DMS 273 (cell line): ENCODE data around the gene EP400.

Source experiments
- DNase-seq: peaks from one replicate; lab custom pipeline; 2025; ENCODE audit not compliant: unreplicated experiment; lab: John Stamatoyannopoulos, UW

Gene EP400

GRCh38 chr12:131911028-131911650 is 38.6 kb upstream of the EP400 start:
- DNase-seq = no peak

DNA sequence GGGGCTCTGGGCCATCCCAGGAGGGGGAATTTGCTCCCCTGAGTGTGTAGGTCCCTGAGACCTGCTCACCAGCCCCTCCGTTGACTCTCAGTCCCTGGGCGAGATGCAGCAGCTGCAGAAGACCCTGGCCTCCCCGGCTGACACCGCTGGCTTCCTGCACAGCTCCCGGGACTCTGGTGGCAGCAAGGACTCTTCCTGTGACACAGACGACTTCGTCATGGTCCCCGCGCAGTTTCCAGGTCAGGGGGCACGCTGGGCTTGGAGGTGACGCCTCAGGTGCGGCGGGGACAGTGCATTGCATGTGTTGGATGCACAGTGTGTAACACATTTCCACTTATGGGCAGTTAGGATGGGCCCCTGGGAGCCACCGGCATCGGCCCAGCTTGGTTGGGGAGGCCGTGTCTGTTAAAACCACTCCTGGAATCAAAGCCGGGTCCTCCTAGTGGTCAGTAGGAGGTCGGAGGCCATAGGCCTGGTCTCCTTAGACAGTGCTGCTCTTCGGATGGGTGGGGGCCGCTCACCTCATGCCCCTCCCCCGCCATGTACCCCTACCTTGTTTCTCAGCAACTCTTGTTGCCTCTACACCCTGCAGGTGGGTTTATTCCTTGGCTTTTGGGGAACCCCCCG is 37.8 kb upstream of the EP400 start:
- no peak for DNase-seq

DNA sequence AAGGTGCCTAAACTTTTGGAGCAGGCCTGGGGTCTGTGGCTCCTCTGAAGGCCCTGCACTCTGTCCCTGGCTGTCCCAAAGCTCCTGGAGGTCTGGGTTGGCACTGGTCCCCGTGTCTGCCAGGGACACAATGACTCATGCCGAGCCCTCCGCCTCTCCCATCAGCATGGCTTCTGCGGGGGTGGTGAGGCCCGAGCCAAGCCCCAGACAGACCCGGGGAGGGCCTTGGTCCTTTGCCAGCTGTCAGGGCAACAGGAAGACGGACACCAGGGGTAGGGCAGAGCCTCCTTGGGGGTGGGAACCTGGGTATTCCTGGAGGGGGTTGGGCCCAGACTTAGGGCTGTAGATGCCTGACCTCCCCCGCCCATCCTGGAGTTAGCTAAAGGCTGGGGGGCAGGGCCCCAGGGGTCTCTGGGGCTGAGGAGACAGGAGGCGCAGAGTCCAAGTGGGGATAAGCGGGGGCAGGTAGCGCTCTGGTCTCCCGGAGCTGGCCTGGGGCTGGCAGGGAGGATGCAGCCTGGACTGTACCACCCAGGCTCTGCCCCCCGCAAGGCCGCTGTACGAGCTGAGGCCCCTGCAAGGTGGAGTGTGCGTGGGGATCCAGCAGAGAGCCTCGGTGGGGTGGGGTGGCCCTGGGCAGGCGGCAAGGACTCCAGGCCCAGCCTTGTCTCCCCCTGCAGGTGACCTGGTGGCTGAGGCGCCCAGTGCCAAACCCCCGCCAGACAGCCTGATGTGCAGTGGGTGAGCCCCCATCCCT is 37.0 kb upstream of the EP400 start:
- peak; percentile 67 for DNase-seq

- DNase-seq = no peak
Measured at GRCh38 chr12:131913666-131914065, 36.1 kb upstream of the EP400 start.

GRCh38 chr12:131914179-131914702 is 35.5 kb upstream of the EP400 start:
- DNase-seq = no peak

DNA sequence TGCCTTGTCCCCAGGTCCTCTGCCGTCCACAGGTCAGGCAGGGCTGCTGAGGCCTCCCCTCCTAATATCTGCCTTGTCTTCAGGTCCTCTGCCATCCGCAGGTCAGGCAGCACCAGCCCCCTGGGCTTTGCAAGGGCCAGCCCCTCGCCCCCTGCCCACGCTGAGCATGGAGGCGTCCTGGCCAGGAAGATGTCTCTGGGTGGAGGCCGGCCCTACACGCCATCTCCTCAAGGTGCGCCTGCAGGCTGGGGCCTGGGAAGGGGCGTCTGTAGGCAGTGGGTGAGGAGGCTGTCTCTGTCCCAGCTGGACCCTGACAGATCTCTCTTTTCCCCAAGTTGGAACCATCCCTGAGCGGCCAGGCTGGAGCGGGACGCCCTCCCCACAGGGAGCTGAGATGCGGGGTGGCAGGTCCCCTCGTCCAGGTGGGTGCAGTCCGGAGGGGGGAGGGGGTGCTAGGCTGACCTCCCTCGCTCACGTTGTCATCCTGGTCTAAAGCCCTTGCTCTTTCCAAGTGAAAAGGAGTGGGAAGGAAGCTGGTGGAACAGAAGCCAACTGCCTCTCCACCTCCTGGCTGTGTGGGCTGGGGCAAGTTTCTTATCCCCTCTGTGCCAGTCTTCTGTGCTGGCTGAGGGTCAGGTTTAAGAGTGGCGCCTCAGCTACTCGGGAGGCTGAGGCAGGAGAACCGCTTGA is 34.6 kb upstream of the EP400 start:
- no peak for DNase-seq

GRCh38 chr12:131915823-131916222 is 33.9 kb upstream of the EP400 start:
- DNase-seq = no peak

GRCh38 chr12:131916306-131917138 is 33.2 kb upstream of the EP400 start:
- DNase-seq = no peak

GRCh38 chr12:131917139-131917710 is 32.5 kb upstream of the EP400 start:
- DNase-seq = no peak

DNA sequence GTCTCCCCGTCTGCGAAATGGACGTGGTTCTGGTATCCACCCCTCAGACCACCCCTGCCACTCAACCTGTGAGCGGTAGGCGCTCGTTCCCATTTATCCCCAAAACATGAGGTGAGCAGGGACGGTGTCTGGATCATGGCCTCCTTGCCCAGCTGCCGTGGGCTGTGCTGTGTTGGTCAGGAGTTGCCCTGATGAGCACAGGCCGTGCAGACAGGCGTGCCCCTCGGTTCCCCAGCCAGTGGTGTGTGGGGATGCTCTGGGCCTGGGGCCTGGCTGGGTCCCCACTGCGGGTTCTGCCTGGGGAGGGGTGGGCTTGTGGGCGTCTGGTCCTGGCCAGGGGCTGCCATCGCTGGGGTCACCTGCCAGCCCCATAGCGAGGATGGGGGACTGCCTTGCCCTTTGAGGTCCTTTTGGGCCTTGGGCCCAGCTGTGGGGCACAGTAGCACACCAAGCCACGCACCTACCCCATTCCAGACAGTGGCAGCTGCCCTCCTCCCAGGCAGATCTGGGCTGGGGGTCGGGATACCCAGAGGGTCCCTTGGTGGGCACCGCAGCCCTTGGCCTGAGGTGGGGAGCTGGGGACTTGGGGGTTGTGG is 31.9 kb upstream of the EP400 start:
- no peak for DNase-seq

GRCh38 chr12:131918311-131919050 is 31.3 kb upstream of the EP400 start:
- DNase-seq = no peak

DNA sequence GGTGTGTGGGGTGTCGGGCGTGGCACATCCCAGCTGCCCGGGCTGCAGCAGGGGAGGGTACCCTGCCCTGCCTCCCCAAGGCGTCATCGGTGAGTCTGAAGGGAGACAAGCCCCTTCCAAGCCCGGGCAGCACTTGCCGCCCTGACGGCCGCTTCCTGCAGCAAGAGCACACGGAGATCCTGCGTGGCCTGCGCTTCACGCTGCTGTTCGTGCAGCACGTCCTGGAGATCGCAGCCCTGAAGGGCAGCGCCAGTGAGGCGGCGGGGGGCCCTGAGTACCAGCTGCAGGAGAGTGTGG is 30.7 kb upstream of the EP400 start:
- DNase-seq = no peak

- no peak for DNase-seq
Measured at GRCh38 chr12:131919366-131920156, 30.2 kb upstream of the EP400 start.

DNA sequence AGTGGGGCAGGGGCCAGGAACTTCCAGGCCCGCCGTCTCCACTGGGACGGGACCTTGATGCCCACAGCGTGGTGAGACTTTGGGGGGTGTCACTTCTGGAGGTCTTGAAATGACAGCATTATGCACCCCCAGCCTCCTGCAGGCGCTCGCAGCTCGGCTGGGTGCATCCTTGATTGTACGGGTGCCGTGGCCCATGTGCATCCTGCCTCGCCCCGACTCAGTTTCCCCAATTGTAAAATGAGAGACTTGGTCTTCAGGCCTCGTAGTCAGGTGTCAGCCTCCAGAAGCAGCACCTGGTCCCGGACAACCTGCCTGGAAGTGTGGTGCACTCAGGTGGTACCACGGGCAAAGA is 29.6 kb upstream of the EP400 start:
- no peak for DNase-seq

DNA sequence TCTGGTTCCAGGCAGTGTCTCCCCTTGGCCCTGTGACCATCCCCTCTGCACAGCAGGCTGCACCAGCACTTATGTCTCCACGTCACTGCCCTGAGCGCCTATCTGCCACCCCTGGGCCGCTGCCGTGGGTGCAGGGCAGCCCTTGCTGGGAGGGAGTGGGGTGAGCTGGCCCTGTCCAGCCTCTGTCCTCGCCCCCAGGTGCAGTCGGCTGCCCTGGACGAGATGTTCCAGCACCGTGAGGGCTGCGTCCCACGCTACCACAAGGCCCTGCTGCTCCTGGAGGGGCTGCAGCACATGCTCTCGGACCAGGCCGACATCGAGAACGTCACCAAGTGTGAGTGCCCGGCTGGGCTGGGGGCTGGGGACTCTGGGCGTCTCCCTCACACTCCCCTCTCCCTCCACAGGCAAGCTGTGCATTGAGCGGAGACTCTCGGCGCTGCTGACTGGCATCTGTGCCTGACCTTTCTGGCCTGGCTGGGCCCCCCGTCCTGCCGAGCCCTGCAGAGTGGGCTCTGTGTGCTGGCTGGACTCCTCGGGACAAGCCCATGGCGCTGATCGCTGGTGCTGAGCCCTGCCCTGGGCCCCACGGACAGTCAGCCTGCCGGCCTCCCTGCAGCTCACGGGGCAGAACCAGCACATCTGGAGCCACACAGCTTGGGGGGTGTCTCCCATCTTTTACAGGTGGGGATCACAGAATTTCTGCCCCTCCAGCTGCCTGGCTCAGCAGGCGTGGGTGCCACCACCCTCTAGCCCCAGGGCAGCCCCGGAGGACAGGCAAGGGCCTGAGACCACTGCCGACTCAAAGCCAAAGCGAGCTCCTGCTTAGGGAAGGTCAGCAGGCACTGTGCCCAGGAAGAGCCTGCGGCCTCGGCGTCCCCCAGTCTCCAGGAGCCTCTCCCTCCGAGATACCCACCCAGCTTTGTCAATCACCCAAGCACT is 28.6 kb upstream of the EP400 start:
- DNase-seq = no peak

- no peak for DNase-seq
Measured at GRCh38 chr12:131921866-131922769, 27.6 kb upstream of the EP400 start.

- no peak for DNase-seq
Measured at GRCh38 chr12:131922772-131923171, 27.0 kb upstream of the EP400 start.
